IPS DF 19.7 (cell line): ENCODE data around the gene GDI1.

ENCODE experiments used
- DNase-seq: peaks from one replicate; pipeline ENCODE4 v3.0.0-alpha.2; 2013; ENCODE audit warnings: low read depth, low spot score

Gene GDI1

GRCh38 chrX:154408659-154409221, 28.2 kb upstream of the GDI1 start:
- no peak for DNase-seq

DNA sequence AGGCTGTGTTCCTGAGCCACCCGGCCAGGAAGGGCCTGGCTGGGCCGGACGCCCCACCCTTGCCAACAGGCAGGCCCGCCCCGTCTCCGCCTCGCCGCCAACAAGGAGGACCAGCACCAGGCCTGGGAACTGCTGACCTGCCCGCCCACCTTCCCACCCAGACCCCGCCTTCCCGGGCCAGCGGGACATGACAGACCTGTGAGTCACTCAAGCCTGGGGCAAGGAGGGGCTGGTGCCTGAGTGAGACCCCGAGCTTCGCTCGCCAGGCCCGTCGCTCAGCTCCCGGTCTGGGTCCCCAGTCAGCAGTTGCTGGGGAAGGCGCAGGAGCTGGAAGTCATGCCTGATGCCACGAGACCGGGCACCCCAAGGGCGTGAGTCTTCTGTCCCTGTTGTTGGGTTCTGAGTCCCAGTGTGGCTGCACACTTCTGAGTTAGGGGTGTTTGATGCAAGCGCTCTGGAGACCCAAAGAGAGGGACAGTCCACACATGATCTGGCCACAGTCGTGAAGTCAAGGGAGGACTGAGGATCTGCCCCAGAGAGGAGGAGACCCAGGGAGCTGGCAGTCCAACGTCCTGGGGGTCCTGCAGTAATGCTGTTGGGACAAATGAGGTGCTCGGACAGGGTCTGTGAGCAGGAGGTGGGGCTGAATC, 27.6 kb upstream of the GDI1 start, which contains the start of gene DNASE1L1:
DNASE1L1 (minus strand) TSS at position 33 of the 650 bp plus-strand sequence. CDS start 3,686 bp downstream, outside the sequence.
- DNase-seq: no peak

- no peak for DNase-seq
Measured at GRCh38 chrX:154411981-154412340, 25.0 kb upstream of the GDI1 start.

GRCh38 chrX:154412468-154412867, 24.5 kb upstream of the GDI1 start:
- DNase-seq: no peak

DNA sequence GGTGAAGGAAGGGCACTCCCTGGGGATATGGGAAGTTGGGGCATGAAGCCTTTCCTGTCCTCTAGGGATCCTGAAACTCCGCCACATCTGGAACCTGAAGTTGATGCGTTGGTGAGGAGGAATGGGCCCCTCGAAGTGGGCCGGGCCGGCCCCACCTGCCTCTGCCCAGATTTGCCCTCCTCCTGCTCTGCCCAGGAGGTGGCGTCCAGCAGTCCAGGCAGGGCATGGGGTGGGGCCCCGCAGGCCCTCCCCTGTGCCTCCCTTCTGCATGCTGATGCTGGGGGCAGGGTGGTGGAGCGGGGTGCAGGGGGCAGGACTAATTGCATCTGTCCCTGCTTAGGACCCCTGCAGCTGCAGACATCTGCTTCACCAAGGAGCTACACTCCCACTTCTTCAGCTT, 23.8 kb upstream of the GDI1 start:
- DNase-seq: no peak

DNA sequence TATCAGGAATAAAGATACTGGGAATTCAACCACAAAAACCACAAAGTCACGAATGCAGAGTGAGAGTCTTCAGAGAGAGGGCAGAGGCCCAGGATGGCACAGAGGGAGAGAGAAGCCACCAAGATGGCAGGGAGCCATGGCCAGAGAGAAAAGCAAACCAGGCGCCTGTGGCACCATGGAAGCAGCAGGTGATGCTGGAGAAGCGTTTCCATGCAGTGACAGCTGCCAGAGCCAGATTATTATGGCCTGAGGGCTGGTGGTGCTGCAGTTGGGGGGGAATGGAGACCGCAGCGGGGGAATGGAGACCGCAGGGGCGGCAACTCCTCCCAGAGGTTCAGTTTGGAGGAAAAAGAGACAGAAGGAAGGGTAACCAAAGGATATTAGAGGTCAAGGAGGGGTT, 19.8 kb upstream of the GDI1 start:
- no peak for DNase-seq

GRCh38 chrX:154419189-154419588, 17.8 kb upstream of the GDI1 start:
- DNase-seq: no peak

- no peak for DNase-seq
Measured at GRCh38 chrX:154419688-154420401, 17.1 kb upstream of the GDI1 start.

DNA sequence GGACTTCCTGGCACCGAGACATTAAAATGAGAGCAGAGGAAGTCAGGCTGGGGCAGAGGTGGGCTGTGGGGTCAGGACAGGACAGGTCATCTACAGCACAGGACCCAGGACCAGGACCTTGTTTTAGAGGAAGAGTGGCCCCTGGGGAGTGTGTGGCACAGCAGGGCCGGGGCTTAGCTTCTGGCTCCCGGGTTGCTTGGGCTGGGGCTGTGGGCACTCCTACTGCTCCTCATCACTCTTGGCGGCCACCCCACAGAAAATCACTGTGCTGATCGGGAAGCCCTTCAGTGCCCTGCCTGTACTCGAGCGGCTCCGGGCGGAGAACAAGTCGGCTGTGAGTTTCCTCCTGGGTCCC, 16.6 kb upstream of the GDI1 start:
- no peak for DNase-seq

- no peak for DNase-seq
Measured at GRCh38 chrX:154426916-154427770, 9.8 kb upstream of the GDI1 start.

- peak; percentile 61 for DNase-seq
Measured at GRCh38 chrX:154428176-154429171, 8.5 kb upstream of the GDI1 start, which contains the start of gene ATP6AP1. Gene ATP6AP1, plus strand, starts transcription at chrX:154428677. Its CDS starts 16 bp downstream, at chrX:154428693.

DNA sequence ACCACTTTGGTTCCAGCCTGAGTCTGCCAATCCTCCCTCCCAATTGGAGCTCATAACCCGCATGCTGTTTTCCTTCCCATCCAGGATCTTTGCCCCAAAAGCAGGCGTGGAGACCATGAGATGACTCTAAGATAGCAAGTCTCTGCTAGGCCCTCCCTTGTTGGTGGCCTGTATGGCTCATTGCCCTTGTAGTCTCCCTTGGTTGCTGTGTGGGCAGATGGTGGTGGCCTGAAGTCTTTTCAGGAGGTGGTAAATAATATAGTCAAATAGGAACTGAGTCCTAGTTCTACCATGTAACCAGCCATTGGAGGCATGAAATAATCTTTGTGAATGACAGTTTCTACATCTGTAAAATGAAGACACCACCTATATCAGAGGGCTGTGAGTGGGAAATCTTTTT, 7.2 kb upstream of the GDI1 start:
- no peak for DNase-seq

DNA sequence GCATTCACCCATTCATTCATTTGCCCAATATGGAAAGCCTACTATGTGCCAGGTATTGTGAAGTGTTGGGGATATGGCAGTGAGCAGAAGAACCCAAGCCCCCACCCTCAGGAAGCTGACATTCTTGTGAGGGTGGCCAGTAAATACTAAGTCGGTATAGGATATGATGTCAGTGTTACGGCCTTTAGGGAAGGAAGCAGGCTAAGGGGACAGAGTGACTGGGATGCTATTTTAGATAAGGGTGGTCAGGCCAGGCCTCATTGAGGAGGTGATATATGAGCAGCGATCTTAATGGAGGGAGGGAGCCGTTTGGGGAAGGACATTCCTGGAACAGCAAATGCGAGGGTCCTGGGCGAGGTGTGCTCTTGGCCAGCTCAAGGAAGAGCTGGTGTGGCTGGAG, 6.5 kb upstream of the GDI1 start:
- DNase-seq: no peak

GRCh38 chrX:154430916-154431315, 6.0 kb upstream of the GDI1 start:
- no peak for DNase-seq

GRCh38 chrX:154431341-154431740, 5.6 kb upstream of the GDI1 start:
- DNase-seq: no peak

- no peak for DNase-seq
Measured at GRCh38 chrX:154432210-154432609, 4.7 kb upstream of the GDI1 start.

DNA sequence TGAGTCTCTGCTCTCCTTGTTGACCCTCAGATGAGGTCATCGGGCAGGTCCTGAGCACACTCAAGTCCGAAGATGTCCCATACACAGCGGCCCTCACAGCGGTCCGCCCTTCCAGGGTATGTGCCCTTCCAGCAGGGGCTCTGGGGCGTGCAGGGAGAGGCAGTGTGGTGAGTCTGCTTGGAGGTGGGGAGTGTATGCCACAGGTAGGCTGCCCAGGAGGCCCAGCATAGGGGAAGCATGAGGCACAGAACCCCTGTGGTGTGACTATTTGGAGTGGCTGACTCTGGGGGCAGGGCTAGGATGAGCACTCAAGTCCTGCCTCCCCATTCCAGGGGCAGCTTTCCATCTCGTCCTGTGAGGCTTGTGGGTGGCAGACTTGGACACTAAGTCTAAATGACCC, 3.3 kb upstream of the GDI1 start:
- no peak for DNase-seq

- DNase-seq: no peak
Measured at GRCh38 chrX:154434394-154435168, 2.4 kb upstream of the GDI1 start.

GRCh38 chrX:154435171-154435733, 1.7 kb upstream of the GDI1 start:
- no peak for DNase-seq
